Measurements from ENCODE around the gene SELENOT.
"Not testable (repeated sequence)": the region's sequence is repeated elsewhere in the genome, so short reads cannot be mapped to it uniquely, and the experiment has no call there.

The SELENOT gene

GRCh38 chr3:150607267-150608065, 4.3 kb downstream of the SELENOT start:
- DNase-seq (ENCODE audit: low spot score), result no peak

DNA sequence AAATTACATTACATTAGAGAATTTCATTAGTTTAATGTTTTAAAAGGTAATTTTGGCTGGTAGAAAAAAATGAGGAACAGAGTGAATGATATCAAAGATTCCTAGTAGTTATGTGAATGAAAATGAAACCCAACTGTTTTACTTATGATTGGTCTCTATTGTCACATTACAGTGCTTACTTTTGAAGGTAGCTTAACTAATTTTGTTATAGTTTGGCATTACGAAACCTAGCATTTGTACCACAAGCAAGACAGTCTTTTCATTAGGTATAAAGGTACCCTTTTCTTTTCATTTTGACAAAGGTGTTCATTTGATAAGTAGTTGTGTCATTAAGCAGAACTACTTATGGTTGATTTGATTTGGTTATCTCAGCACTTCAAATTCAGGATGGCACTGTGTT, 6.9 kb downstream of the SELENOT start:
- DNase-seq (ENCODE audit: low spot score), result no peak

DNA sequence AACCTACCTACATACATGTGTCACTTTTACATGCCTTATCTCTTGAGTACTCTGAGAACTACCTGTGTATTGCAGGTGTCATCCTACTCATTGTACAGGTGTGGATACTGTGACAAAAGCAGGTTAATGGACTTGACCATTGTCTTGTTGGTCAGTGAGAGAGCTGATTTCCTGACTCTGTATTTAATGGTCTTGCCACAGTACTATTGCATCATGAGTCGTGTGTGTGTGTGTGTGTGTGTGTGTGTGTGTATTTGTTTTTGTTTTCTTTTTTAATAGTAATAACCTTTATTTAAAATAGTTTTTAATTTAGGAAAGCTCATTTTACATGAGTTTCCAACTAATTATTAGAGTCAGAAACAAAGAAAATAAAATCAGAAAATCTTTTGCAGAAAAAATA, 7.7 kb downstream of the SELENOT start:
- no peak for DNase-seq (ENCODE audit: low spot score)

DNA sequence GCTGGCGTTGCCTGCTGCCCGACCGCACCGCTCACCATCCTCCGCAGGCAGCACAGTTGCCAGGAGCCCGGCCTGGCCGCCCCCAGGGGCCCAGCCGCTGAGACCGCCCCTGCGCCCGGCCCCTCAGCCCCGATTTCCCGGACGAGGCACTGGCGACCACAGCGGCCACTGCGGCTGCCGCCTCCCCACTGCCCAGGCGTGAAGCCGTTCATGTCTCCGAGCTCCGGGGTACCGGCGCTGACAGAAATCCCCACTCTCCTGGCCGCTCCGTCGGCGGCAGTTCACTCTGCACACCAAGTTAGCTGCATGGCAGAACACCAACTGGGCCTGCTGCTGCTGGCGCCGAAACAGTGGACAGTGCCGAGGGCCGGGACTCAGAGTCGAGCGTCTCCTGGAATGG, 8.5 kb downstream of the SELENOT start:
- DNase-seq (ENCODE audit: low spot score), result no peak

DNA sequence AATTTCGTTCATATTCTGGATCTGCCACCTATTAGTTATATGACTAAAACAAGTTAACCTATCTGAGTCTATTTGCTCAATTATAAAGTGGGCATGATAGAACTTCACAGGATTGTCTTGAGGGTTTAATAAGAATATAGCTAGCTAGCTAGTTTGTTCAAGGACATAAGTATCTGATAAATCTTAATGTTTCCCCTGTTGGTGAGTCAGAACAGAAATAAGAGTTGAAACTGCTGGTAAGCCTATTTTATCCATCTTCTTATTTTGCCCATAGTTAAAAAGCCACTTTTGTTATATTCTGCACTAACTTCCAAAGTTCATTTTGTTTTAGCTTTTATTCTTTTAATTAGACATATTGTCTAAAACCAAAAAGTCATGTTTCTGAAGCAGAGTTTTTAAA, 9.4 kb downstream of the SELENOT start:
- DNase-seq (ENCODE audit: low spot score), result no peak

DNA sequence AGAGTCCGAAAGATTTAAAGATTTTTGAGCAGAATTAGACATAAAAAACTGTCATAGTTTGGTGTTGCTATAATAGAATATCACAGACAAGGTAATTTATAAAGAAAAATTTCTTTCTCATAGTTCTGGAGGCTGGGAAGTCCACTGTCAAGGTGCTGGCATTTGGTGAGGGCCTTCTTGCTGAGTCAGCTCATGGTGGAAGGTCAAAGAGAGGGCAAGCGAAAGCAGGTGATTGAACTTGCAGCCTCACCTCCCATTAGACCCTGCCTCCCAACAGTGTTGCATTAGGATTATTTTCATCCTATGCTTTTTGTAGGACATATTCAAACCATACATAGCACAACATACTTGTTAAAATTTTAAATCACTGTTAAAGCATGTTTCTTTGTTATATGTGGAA, 9.9 kb downstream of the SELENOT start:
- DNase-seq (ENCODE audit: low spot score), result no peak

GRCh38 chr3:150613709-150614480, 10.8 kb downstream of the SELENOT start:
- DNase-seq (ENCODE audit: low spot score), result no peak

DNA sequence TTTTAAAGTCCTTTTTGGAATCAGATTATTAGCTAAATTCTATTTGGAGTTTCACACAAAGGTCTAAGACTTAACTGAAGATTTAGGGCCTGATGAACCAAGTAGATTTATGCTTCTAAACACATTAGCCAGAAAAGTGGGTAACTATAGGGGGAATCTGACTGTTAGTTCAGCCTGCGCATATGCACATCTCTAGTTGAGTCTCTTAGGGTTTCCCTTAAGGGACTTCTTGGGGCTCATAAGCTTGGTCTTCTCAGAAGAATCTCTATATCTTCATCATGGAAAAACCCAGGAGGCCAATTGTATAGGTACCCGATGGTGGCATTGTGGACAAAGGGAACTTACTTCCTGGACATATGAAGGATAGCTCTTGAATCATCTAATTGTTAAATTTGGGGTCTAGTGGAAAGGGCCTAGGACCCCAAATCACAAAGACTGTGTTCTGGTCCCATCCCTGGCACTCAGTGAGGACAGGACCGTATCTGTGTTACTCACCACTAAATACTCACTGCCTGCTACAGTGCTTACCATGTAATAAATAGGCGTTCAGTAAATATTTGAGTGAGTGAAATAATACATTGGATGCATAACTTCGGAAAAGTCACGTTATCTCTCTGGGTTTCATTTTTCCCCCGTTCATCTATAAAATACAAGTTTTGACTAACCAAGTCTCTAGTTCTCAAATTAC, 17.0 kb downstream of the SELENOT start:
- no peak for DNase-seq (ENCODE audit: low spot score)

DNA sequence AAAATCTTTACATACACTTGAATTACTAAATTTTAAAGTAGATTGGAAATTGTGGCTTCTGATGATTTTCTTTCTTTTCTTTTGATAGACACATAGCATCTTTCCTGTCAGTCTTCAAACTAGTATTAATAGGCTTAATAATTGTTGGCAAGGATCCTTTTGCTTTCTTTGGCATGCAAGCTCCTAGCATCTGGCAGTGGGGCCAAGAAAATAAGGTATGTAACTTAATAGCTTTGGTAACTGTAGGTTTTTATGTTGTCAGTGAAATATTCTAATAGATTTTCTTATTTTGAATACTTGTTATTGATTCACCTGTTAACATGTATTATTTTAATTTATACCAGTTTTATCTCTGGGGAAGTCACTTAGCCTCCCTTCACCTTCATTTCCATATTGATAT, 19.8 kb downstream of the SELENOT start:
- not testable (repeated sequence) for DNase-seq (ENCODE audit: low spot score)

GRCh38 chr3:150623945-150624344, 20.8 kb downstream of the SELENOT start:
- no peak for DNase-seq (ENCODE audit: low spot score)

GRCh38 chr3:150626148-150626930, 23.2 kb downstream of the SELENOT start:
- DNase-seq (ENCODE audit: low spot score), result no peak

GRCh38 chr3:150627557-150627956, 24.4 kb downstream of the SELENOT start:
- DNase-seq (ENCODE audit: low spot score), result no peak

GRCh38 chr3:150631515-150632221, 28.5 kb downstream of the SELENOT start:
- no peak for DNase-seq (ENCODE audit: low spot score)

- no peak for DNase-seq (ENCODE audit: low spot score)
These were observed 32.0 kb downstream of the SELENOT start for GRCh38 chr3:150635076-150635475.

- DNase-seq (ENCODE audit: low spot score), result no peak
These were observed 32.4 kb downstream of the SELENOT start for GRCh38 chr3:150635526-150635925.

DNA sequence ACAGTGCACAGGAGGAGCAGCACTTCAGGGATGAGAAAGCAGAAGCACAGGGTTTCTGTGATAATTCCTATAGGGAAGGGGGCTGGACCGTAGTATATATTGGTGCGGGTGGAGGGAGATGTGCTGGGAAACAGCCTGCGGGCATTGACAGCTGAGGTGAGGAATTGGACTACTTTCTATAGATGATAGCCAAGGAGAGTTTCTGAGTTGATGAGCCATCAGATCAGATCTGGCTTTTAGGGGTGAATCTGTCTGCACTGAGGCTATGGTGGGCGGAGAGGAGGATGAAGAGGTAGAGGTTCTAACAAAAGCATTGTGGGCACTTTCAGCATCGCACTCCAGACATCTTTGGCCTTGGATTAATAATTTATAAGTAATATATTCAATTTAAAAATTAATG, 33.1 kb downstream of the SELENOT start:
- DNase-seq (ENCODE audit: low spot score), result no peak

DNA sequence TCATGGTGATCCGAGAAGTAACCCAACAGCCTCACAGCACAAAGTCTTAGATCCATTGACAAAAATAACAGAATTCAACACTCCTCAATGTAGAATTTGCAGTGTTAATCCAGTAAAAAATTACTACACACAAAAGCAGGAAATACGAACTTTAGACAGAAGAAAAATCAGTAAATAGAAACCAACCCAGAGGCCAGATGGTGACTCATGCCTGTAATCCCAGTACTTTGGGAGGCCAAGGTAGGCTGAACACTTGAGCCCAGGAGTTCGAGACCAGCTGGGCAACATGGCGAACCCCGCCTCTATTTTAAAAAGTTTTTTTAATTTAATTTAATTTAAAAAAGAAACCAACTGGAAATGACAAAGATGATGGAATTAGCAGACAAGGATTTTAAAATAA, 36.1 kb downstream of the SELENOT start:
- DNase-seq (ENCODE audit: low spot score), result no peak

DNA sequence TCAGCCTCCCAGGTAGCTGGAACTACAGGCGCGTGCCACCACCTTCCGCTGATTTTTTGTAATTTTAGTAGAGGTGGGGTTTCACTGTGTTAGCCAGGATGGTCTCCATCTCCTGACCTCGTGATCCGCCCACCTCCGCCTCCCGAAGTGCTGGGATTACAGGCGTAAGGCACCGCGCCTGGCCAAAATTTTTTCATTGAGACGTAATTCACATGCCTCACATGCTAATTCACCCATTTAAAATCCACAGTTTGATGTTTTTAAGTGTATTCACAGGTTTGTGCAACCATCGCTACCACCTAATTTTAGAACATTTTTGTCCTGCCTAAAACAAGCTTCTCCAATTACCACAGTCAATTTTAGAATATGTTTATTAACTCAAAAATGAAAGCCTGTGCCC, 37.1 kb downstream of the SELENOT start:
- DNase-seq (ENCODE audit: low spot score), result no peak

DNA sequence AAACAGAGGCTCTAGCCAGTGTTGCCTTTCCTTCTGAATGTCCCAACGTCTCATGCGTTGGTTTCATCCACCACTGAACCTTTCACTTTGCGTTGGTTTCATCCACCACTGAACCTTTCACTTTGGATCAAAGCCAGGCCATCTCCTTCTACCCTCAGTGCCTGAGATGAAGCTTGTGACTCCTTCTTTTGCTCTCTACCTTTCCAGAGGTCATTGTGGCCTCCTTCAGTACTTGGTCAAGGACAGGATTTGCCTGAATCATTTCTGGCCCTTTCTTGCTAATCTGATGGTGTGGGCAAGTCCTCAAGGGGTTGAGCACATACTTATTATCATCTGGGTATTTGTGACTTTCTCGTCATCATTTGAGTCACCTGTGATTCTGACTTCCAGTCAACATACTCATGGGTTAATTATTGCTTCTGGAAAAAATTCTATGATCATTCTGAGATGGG, 50.0 kb downstream of the SELENOT start:
- DNase-seq (ENCODE audit: low spot score), result no peak

GRCh38 chr3:150656316-150656715, 53.2 kb downstream of the SELENOT start:
- DNase-seq (ENCODE audit: low spot score), result no peak

DNA sequence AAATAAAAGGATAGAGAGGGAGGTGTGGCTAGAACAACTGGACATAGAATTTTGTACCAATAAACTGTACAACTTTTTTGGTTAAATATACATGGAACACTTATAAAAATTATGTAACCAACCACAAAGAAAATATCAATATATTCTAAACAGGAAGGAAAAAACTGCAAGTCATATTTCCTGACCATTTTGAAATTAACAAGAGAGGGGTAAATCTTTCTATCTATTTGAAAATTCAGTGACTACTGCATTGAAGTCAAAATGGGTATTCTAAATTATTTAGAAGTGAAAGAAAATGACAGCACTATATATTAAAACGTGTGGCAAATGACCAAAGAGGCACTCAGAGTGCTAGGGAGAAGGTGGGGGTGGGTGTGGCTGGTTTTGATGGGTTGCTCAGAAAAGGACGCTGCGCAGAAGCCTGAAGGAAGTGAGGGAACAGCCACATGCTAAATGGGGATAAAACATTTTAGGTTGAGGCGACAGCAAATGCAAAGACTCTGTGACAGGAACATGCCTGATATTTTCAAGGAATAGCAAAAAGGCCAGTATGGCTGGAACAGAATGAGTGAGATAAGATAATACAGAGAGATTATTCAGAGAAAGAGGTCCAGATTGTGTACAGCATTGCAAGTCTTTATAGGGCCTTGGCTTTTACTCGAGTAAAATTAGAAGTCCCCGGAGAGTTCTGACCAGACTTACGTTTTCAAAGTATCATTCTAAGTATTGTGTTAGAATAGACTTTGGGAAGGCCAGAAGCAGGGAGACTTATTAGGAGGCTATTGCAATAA, 59.5 kb downstream of the SELENOT start:
- DNase-seq (ENCODE audit: low spot score), result no peak

Measured in GM03348 (cell line).